ENCODE data around the gene SPATA46.

Gene SPATA46

GRCh38 chr1:162351246-162351842 is 25.3 kb downstream of the SPATA46 start:
- no peak for DNase-seq

GRCh38 chr1:162349635-162350330 is 26.9 kb downstream of the SPATA46 start:
- DNase-seq: no peak

GRCh38 chr1:162347281-162347680 is 29.4 kb downstream of the SPATA46 start:
- DNase-seq: no peak

GRCh38 chr1:162343470-162343869 is 33.2 kb downstream of the SPATA46 start:
- no peak for DNase-seq

GRCh38 chr1:162342452-162342983 is 34.1 kb downstream of the SPATA46 start:
- DNase-seq: no peak

- DNase-seq: no peak
Measured at GRCh38 chr1:162336621-162337285, 39.9 kb downstream of the SPATA46 start.

- DNase-seq: no peak
Measured at GRCh38 chr1:162335126-162335525, 41.5 kb downstream of the SPATA46 start.

- no peak for DNase-seq
Measured at GRCh38 chr1:162333991-162334390, 42.7 kb downstream of the SPATA46 start.

GRCh38 chr1:162329826-162330225 is 46.8 kb downstream of the SPATA46 start:
- no peak for DNase-seq

- DNase-seq: no peak
Measured at GRCh38 chr1:162328512-162328911, 48.1 kb downstream of the SPATA46 start.

- no peak for DNase-seq
Measured at GRCh38 chr1:162327788-162328165, 48.9 kb downstream of the SPATA46 start.

- no peak for DNase-seq
Measured at GRCh38 chr1:162327144-162327787, 49.4 kb downstream of the SPATA46 start.

GRCh38 chr1:162326559-162326958 is 50.1 kb downstream of the SPATA46 start:
- DNase-seq: no peak

- no peak for DNase-seq
Measured at GRCh38 chr1:162324396-162324795, 52.3 kb downstream of the SPATA46 start.
